Measurements from ENCODE around the gene CACNA1G. TPM values are rescaled to one million over a fixed set of nuclear protein-coding genes. Genes with fewer than 3 reads are reported as not detected.

CACNA1G gene
- total and polyA plus RNA-seq, 10 donors = 0.02 to 1.3 (median 0.09) TPM; not detected in 1

- intact Hi-C loops (cut with DNase I; ENCODE audit: low total_unique reads) = loop anchor here (10.0 kb wide), 1 partner anchor 68 kb away; no protein-coding TSS in a partner anchor
- Histone ChIP-seq H3K4me3 (no peak overlapping the region), H3K27ac (no peak overlapping the region), H3K4me1 (peaks cover 25 to 35% (median 34%) of the 10 kb centered on the region in 6 donors), H3K27me3 (replicated peaks in 1 of 7) (peaks cover 14 to 53% (median 38%) of the 10 kb centered on the region in 7 donors), H3K36me3 (peaks cover 0 to 32% (median 11%) of the 10 kb centered on the region in 6 donors), H3K9me3 (no peaks in the 10 kb centered on the region)
- WGBS, 5 donors = 58 to 77% (median 74%) methylated on average over 5 of the region's 5 CpGs
- DNase-seq = no peak
- TF ChIP-seq POLR2AphosphoS5 (IDR thresholded peaks at IDR 0.05) = no peak
- no peak for TF ChIP-seq POLR2A (IDR thresholded peaks at IDR 0.05)
- TF ChIP-seq CTCF (IDR thresholded peaks at IDR 0.05 in 8 of 11, conservative IDR thresholded peaks at IDR 0.05 in 3 of 11) = no peak
These were observed 3.7 kb upstream of the CACNA1G start for GRCh38 chr17:50556803-50557202.

GRCh38 chr17:50557630-50558029 lies 2.9 kb upstream of the CACNA1G start:
- H3K4me3 ChIP-seq = no peak overlapping the region
- peaks cover 25 to 44% (median 41%) of the 10 kb centered on the region in 6 donors for H3K4me1 ChIP-seq
- intact Hi-C loops (cut with DNase I; ENCODE audit: low total_unique reads) = loop anchor here (10.0 kb wide), 1 partner anchor 67 kb away; no protein-coding TSS in a partner anchor
- WGBS, 5 donors = 88 to 99% (median 91%) methylated on average over 4 of the region's 4 CpGs
- DNase-seq = no peak
- peaks cover 0 to 28% (median 10%) of the 10 kb centered on the region in 6 donors for H3K36me3 ChIP-seq
- peaks cover 14 to 61% (median 46%) of the 10 kb centered on the region in 7 donors for H3K27me3 ChIP-seq (replicated peaks in 1 of 7)
- no peak overlapping the region for H3K27ac ChIP-seq
- H3K9me3 ChIP-seq = no peaks in the 10 kb centered on the region
- no peak for TF ChIP-seq CTCF (IDR thresholded peaks at IDR 0.05 in 8 of 11, conservative IDR thresholded peaks at IDR 0.05 in 3 of 11)
- TF ChIP-seq POLR2AphosphoS5 (IDR thresholded peaks at IDR 0.05) = no peak
- no peak for TF ChIP-seq POLR2A (IDR thresholded peaks at IDR 0.05)

- WGBS, 5 donors = 69 to 91% (median 80%) methylated on average over 4 of the region's 4 CpGs
- no peaks in the 10 kb centered on the region for H3K9me3 ChIP-seq
- H3K27ac ChIP-seq = no peak overlapping the region
- DNase-seq = no peak
- intact Hi-C loops (cut with DNase I; ENCODE audit: low total_unique reads) = loop anchor here (10.0 kb wide), 1 partner anchor 67 kb away; no protein-coding TSS in a partner anchor
- H3K27me3 ChIP-seq (replicated peaks in 1 of 7) = peaks cover 14 to 66% (median 50%) of the 10 kb centered on the region in 7 donors
- peaks cover 25 to 48% (median 41%) of the 10 kb centered on the region in 6 donors for H3K4me1 ChIP-seq
- H3K36me3 ChIP-seq = peaks cover 0 to 28% (median 10%) of the 10 kb centered on the region in 6 donors
- TF ChIP-seq CTCF (IDR thresholded peaks at IDR 0.05 in 8 of 11, conservative IDR thresholded peaks at IDR 0.05 in 3 of 11) = no peak
- TF ChIP-seq POLR2AphosphoS5 (IDR thresholded peaks at IDR 0.05) = no peak
- no peak for TF ChIP-seq POLR2A (IDR thresholded peaks at IDR 0.05)
- no peak overlapping the region for H3K4me3 ChIP-seq
These were observed 2.4 kb upstream of the CACNA1G start for GRCh38 chr17:50558091-50558490.

GRCh38 chr17:50558581-50558940 lies 2.0 kb upstream of the CACNA1G start:
- Histone ChIP-seq H3K9me3 (no peaks in the 10 kb centered on the region), H3K4me3 (peak overlapping the region in 6 of 8 donors; percentile 44 to 80 (median 58)), H3K36me3 (peaks cover 0 to 28% (median 10%) of the 10 kb centered on the region in 6 donors), H3K4me1 (peaks cover 25 to 48% (median 41%) of the 10 kb centered on the region in 6 donors), H3K27me3 (replicated peaks in 1 of 7) (peaks cover 14 to 70% (median 55%) of the 10 kb centered on the region in 7 donors), H3K27ac (no peak overlapping the region)
- no peak for DNase-seq
- intact Hi-C loops (cut with DNase I; ENCODE audit: low total_unique reads) = loop anchor here (10.0 kb wide), 1 partner anchor 66 kb away; no protein-coding TSS in a partner anchor
- TF ChIP-seq CTCF (IDR thresholded peaks at IDR 0.05 in 8 of 11, conservative IDR thresholded peaks at IDR 0.05 in 3 of 11) = no peak
- TF ChIP-seq POLR2A (IDR thresholded peaks at IDR 0.05) = no peak
- TF ChIP-seq POLR2AphosphoS5 (IDR thresholded peaks at IDR 0.05) = no peak
- WGBS, 5 donors = 15 to 28% (median 17%) methylated on average over 12 to 18 of the region's 18 CpGs

All from spleen (tissue), 11 donors.